HepG2 (cell line): ENCODE measurements around the gene SEPHS2. TPM values are rescaled to one million over a fixed set of nuclear protein-coding genes. Genes with fewer than 3 reads are reported as not detected.

Source experiments
- ADNP ChIP-seq: sonication (generic); formaldehyde crosslinking; IDR thresholded peaks from 2 replicates; pipeline ENCODE4 v1.4.0; 2020; ENCODE audit warnings: missing genetic modification reagents
- BHLHE40 ChIP-seq: IDR thresholded peaks from 2 replicates; pipeline ENCODE4 v1.6.1; 2011; ENCODE audit warnings: low read length, improper control_type of control experiment
- CBX1 ChIP-seq: IDR thresholded peaks from one replicate; pipeline ENCODE4 v1.6.1; 2016; ENCODE audit warnings: antibody characterized with exemption, low read depth
- CCDC6 ChIP-seq: sonication (generic); formaldehyde crosslinking; IDR thresholded peaks from 2 replicates; pipeline ENCODE4 v1.8.1; 2022; ENCODE audit warnings: mild to moderate bottlenecking, missing genetic modification reagents, moderate library complexity
- HNF4A ChIP-seq: sonication (generic); formaldehyde crosslinking; IDR thresholded peaks from 2 replicates; pipeline ENCODE4 v1.4.0; 2020; ENCODE audit warnings: missing genetic modification reagents
- KDM1A ChIP-seq: IDR thresholded peaks from 2 replicates; pipeline ENCODE4 v1.6.1; 2016; ENCODE audit warnings: missing compliant biosample characterization
- NFRKB ChIP-seq: fragments of 450-650 bp; IDR thresholded peaks from 2 replicates; pipeline ENCODE4 v1.6.1; 2017
- RBAK ChIP-seq: sonication (generic); formaldehyde crosslinking; IDR thresholded peaks from 2 replicates; pipeline ENCODE4 v1.5.1; 2020; ENCODE audit warnings: mild to moderate bottlenecking, missing genetic modification reagents
- SNAI1 ChIP-seq: sonication (generic); formaldehyde crosslinking; IDR thresholded peaks from 2 replicates; pipeline ENCODE4 v1.5.0; 2020; ENCODE audit warnings: mild to moderate bottlenecking, missing genetic modification reagents, borderline replicate concordance
- ZMYM4 ChIP-seq: sonication (generic); formaldehyde crosslinking; IDR thresholded peaks from 2 replicates; pipeline ENCODE4 v1.8.1; 2023; ENCODE audit warnings: mild to moderate bottlenecking, missing genetic modification reagents
- ZNF136 ChIP-seq: sonication (generic); formaldehyde crosslinking; IDR thresholded peaks from 2 replicates; pipeline ENCODE4 v1.8.1; 2022; ENCODE audit warnings: low read depth, mild to moderate bottlenecking, moderate library complexity, missing genetic modification reagents
- ZNF180 ChIP-seq: sonication (generic); formaldehyde crosslinking; IDR thresholded peaks from 2 replicates; pipeline ENCODE4 v1.4.0; 2020; ENCODE audit warnings: low read depth, missing genetic modification reagents, borderline replicate concordance
- ZNF251 ChIP-seq: sonication (generic); formaldehyde crosslinking; IDR thresholded peaks from 2 replicates; pipeline ENCODE4 v1.9.0; 2021; ENCODE audit warnings: mild to moderate bottlenecking, missing genetic modification reagents
- ZNF614 ChIP-seq: IDR thresholded peaks from 2 replicates; pipeline ENCODE4 v1.6.1; 2018; ENCODE audit warnings: missing biosample characterization, missing genetic modification reagents, inconsistent platforms, borderline replicate concordance
- ZNF816 ChIP-seq: sonication (generic); formaldehyde crosslinking; IDR thresholded peaks from 2 replicates; pipeline ENCODE4 v1.8.0; 2022; ENCODE audit warnings: missing genetic modification reagents, mild to moderate bottlenecking, borderline replicate concordance
- polyA plus RNA-seq, 8 experiments: library from polyadenylated mRNA; depleted of rRNA in 3 of 8; stranded (reverse) in 7 of 8; unstranded in 1 of 8; fragments of >200 nt; fragmentation: Illumina TruSeq in 4 of 8; extraction: Trizol in 4 of 8; gene quantifications; 2 replicates each; pipeline versions ENCODE4 v1.2.1 to v1.2.3, GENCODE V29; 2011 to 2016; ENCODE audit warnings: low read depth in 4 of 8, missing spikeins in 1 of 8, mixed read lengths in 1 of 8; ENCODE audit not compliant: insufficient read depth in 1 of 8
- total RNA-seq, 5 experiments: library from RNA; depleted of rRNA; stranded (reverse); fragments of >200 nt; fragmentation: Illumina TruSeq; extraction: Trizol; gene quantifications; 2 replicates each; pipeline ENCODE4 v1.2.3, GENCODE V29; 2016; ENCODE audit warnings: low read depth in 1 of 5
- TF ChIP-seq, protein P1 (sequence below): sonication (generic); formaldehyde crosslinking; IDR thresholded peaks from one replicate; pipeline ENCODE4 v1.5.1; 2020; ENCODE audit warnings: mild to moderate bottlenecking, missing genetic modification reagents; ENCODE audit errors: not compliant biosample characterization
- TF ChIP-seq, protein P2 (sequence below): sonication (generic); formaldehyde crosslinking; IDR thresholded peaks from 2 replicates; pipeline ENCODE4 v1.9.0; 2021; ENCODE audit warnings: missing genetic modification reagents, borderline replicate concordance
- TF ChIP-seq, protein P3 (sequence below): sonication (generic); formaldehyde crosslinking; IDR thresholded peaks from 2 replicates; pipeline ENCODE4 v1.4.0; 2020; ENCODE audit warnings: missing genetic modification reagents

Gene SEPHS2
- total and polyA plus RNA-seq, 2 of the 13 experiments (the other 11 are each of a cell fraction or from before 2014, with no cell fraction given) = 20.7 to 127 TPM

DNA sequence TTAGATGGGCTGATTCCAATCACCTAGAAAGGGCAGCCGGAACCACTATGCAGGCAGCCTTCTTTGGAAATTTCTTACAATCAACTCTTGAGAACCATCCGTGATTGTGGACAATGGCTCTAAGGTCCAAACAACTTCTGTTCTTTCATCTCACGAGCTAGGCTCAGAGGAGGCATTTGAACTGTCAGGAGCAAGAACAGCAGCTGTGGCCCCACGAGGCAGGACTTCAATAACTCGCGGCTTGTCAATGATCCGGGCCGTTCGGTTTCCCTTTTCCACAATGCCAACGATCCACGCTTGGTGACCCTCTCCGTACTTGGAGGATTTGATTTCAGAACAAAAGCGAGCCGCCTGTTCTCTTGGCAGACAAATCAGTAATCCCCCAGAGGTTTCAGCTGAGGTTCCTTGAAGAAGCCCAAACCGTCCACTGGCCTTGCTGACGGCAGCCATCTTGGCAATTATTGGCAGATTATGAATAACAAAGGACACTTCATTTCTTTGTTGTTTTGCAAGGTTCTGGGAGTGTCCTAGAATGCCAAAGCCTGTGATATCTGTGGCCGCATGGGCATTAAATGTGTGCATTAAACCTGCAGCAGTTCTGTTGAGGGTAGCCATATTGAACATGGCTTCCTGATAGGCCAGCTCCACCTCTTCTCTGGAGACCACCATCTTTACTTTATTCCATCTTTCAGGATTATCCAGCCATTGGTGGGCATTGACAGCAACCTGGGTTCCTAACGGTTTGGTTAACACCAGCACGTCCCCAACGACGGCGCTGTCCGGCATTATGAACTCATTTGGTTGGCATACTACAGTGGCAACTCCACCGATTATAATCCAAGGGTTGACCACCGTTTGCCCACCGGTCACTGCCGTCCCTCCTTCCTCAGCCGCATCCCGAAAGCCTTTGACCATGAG lies 1.2 kb downstream of the SEPHS2 start (continued):
- TF ChIP-seq, protein P1, sequence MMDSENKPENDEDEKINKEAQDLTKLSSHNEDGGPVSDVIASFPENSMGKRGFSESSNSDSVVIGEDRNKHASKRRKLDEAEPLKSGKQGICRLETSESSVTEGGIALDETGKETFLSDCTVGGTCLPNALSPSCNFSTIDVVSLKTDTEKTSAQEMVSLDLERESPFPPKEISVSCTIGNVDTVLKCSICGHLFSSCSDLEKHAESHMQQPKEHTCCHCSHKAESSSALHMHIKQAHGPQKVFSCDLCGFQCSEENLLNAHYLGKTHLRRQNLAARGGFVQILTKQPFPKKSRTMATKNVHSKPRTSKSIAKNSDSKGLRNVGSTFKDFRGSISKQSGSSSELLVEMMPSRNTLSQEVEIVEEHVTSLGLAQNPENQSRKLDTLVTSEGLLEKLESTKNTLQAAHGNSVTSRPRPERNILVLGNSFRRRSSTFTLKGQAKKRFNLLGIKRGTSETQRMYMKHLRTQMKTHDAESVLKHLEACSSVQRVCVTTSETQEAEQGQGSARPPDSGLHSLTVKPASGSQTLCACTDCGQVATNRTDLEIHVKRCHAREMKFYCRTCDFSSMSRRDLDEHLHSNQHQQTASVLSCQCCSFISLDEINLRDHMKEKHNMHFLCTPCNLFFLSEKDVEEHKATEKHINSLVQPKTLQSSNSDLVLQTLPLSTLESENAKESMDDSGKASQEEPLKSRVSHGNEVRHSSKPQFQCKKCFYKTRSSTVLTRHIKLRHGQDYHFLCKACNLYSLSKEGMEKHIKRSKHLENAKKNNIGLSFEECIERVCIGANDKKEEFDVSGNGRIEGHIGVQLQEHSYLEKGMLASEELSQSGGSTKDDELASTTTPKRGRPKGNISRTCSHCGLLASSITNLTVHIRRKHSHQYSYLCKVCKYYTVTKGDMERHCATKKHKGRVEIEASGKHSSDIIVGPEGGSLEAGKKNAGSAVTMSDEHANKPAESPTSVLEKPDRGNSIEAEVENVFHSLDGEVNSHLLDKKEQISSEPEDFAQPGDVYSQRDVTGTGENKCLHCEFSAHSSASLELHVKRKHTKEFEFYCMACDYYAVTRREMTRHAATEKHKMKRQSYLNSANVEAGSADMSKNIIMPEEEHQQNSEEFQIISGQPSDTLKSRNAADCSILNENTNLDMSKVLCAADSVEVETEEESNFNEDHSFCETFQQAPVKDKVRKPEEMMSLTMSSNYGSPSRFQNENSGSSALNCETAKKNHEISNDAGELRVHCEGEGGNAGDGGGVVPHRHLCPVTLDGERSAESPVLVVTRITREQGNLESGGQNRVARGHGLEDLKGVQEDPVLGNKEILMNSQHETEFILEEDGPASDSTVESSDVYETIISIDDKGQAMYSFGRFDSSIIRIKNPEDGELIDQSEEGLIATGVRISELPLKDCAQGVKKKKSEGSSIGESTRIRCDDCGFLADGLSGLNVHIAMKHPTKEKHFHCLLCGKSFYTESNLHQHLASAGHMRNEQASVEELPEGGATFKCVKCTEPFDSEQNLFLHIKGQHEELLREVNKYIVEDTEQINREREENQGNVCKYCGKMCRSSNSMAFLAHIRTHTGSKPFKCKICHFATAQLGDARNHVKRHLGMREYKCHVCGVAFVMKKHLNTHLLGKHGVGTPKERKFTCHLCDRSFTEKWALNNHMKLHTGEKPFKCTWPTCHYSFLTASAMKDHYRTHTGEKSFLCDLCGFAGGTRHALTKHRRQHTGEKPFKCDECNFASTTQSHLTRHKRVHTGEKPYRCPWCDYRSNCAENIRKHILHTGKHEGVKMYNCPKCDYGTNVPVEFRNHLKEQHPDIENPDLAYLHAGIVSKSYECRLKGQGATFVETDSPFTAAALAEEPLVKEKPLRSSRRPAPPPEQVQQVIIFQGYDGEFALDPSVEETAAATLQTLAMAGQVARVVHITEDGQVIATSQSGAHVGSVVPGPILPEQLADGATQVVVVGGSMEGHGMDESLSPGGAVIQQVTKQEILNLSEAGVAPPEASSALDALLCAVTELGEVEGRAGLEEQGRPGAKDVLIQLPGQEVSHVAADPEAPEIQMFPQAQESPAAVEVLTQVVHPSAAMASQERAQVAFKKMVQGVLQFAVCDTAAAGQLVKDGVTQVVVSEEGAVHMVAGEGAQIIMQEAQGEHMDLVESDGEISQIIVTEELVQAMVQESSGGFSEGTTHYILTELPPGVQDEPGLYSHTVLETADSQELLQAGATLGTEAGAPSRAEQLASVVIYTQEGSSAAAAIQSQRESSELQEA = no peak
- TF ChIP-seq ADNP (no peak), NFRKB (no peak), KDM1A (CRISPR knock-in tag) (no peak), SNAI1 (CRISPR knock-in tag) (no peak), HNF4A (CRISPR knock-in tag) (no peak), ZNF614 (CRISPR knock-in tag) (no peak), ZNF816 (CRISPR knock-in tag) (no peak), ZNF251 (CRISPR knock-in tag) (no peak), BHLHE40 (no peak), RBAK (no peak), CCDC6 (0 out of 2 replicates have a peak, but pooled peaks have one; percentile 2), CBX1 (no peak), ZNF180 (CRISPR knock-in tag) (no peak), ZMYM4 (CRISPR knock-in tag) (no peak), ZNF136 (no peak)
- TF ChIP-seq, protein P2, sequence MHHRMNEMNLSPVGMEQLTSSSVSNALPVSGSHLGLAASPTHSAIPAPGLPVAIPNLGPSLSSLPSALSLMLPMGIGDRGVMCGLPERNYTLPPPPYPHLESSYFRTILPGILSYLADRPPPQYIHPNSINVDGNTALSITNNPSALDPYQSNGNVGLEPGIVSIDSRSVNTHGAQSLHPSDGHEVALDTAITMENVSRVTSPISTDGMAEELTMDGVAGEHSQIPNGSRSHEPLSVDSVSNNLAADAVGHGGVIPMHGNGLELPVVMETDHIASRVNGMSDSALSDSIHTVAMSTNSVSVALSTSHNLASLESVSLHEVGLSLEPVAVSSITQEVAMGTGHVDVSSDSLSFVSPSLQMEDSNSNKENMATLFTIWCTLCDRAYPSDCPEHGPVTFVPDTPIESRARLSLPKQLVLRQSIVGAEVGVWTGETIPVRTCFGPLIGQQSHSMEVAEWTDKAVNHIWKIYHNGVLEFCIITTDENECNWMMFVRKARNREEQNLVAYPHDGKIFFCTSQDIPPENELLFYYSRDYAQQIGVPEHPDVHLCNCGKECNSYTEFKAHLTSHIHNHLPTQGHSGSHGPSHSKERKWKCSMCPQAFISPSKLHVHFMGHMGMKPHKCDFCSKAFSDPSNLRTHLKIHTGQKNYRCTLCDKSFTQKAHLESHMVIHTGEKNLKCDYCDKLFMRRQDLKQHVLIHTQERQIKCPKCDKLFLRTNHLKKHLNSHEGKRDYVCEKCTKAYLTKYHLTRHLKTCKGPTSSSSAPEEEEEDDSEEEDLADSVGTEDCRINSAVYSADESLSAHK = no peak
- TF ChIP-seq, protein P3, sequence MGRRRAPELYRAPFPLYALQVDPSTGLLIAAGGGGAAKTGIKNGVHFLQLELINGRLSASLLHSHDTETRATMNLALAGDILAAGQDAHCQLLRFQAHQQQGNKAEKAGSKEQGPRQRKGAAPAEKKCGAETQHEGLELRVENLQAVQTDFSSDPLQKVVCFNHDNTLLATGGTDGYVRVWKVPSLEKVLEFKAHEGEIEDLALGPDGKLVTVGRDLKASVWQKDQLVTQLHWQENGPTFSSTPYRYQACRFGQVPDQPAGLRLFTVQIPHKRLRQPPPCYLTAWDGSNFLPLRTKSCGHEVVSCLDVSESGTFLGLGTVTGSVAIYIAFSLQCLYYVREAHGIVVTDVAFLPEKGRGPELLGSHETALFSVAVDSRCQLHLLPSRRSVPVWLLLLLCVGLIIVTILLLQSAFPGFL = no peak
